ENCODE results near the gene SCGB1A1.
"Not testable (repeated sequence)": the region's sequence is repeated elsewhere in the genome, so short reads cannot be mapped to it uniquely, and the experiment has no call there.

The SCGB1A1 gene

DNA sequence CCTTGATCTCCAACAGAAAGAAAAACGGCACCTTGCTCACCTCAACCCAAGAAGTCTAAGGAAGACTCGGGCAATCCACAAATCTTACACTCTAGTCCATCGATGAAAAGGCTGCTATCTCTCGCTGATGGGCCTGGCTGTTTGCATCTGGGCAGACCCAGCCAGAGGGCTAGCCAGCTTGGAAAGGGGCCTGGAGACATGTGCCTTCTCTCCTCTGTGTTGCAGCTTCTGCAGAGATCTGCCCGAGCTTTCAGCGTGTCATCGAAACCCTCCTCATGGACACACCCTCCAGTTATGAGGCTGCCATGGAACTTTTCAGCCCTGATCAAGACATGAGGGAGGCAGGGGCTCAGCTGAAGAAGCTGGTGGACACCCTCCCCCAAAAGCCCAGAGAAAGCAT is 3.2 kb downstream of the SCGB1A1 start:
- DNase-seq (ENCODE audit: low spot score): no peak

DNA sequence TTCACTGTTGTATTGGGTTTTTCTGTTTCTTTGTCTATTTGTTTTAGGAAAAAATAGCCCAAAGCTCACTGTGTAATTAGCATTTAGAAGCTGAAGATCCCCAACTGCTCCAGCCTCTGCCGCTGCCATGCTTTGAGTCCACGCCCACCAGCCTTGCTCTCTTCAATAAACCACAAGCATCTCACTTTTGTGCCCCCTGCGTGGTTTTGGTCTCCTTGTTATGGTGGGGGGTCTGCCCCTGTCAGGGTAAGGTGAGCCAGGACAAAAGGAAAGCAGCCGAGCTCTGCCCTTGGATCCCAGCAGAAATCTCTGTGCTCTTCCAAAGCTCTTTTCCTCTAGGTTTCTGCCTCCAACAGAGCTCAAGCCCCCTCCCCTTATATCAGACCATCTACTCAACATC is 4.2 kb downstream of the SCGB1A1 start:
- no peak for DNase-seq (ENCODE audit: low spot score)

DNA sequence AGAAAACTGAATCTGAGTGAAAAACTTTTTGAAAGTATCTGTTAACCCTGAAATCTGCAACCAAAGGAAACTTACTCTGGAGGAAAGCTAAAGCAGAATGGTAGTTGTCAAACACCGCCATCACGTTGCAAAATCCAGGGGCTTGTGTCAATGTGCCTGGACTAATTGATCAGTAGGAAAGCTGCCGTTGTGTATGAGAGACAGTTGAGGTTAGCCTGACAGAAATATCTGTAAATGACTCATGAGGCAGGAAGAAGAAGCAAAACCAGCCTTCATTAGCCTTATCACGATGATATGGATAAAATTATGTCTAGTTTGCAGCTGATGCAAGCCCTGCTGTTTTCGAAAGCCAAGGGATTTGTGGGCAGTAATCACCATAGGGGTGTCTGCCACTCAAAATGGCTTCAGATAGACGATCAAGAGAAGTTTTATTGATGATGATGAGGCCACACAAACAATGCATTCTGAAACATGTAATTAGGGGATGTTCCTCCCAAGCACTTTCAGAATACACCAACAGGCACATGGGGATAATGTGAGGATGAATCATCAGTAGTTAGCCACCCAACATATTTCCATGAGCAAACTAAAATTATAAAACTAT is 8.9 kb downstream of the SCGB1A1 start:
- DNase-seq (ENCODE audit: low spot score): no peak

DNA sequence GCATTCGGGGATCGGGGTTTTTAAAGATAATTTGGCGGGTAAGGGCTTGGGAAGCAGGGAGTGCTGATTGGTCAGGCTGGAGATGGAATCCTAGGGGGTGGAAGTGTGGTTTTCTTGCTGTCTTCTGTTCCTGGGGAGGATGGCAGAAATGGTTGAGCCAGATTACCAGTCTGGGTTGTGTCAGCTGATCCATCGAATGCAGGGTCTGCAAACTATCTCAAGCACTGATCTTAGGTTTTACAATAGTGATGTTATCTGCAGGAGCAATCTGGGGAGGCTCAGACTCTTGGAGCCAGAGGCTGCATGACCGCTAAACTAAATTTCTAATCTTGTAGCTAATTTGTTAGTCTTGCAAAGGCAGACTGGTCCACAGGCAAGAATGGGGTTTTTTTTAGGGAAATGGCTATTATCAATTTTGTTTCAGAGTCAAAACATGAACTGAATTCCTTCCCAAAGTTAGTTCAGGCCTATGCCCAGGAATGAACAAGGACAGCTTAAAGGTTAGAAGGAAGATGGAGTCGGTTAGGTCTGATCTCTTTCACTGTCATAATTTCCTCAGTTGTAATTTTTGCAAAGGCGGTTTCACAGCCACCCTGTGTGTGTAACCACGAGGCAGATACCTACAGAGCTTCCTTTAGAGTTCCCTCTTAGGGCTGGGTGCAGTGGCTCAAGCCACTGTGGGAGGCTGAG is 10.2 kb downstream of the SCGB1A1 start:
- DNase-seq (ENCODE audit: low spot score): no peak

DNA sequence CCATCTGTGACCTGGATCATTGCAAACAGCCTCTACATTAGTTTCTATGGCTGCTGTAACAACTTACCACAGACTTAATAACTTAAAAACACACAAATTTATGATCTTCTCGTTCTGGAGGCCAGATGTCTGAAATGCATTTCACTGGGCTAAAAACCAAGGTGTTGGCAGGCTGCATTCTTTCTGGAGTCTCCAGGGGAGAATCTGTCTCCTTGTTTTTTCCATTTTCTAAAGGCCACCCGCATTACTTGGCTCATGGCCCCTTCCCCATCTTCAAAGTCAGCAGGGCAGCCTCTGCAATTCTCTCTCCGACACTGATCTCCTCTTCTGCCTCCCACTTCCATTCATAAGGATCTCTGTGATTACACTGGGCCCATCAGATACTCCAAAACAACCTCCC is 11.6 kb downstream of the SCGB1A1 start:
- DNase-seq (ENCODE audit: low spot score): no peak

DNA sequence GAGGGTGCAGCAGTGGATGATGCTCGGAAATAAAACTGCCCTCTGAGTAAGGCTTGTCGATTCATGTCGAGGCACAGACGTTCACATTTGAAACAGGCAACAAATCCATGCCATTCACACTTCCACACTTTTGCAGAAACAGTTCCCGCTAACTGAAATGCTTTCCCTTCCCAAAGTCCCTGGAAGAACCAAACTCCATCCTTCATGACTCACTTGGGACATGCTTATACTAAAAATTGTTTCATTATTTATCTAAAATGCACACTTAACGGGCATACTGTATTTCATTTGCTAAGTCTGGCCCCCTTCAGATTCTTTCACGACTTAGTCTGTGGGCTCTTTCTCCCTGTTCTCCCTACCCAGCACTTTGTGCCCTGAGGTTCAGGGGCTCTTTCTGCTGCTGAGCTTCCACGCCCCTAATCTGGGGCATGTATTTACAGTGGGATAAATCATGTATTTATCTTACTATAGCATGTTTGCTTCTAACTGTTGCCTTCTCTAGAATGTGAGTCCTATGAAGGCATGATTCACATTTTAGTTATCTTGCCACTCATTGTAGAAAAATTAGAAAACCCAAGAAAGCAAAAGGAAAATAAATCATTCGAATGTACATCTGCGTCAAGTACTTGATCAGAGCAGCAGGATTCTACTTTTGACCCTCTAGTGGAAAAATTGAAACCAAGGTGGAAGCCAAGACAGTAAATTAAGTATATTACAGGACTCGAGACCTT is 12.5 kb downstream of the SCGB1A1 start:
- no peak for DNase-seq (ENCODE audit: low spot score)

DNA sequence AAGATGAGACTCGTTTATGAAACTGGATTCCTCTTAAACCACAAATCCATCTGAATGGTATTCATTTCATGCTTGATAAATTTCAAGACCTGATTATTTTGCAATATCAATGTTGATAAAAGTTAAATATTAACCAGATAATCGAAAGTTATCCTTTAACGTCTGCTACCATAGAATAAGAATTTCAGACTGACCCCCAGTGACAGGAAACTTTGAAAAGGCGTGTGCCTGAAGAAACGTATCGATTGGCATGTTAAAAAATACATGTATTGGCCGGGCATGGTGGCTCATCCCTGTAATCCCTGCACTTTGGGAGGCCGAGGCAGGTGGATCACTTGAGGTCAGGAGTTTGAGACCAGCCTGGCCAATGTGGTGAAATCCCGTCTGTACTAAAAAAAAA is 13.9 kb downstream of the SCGB1A1 start:
- DNase-seq (ENCODE audit: low spot score): no peak

DNA sequence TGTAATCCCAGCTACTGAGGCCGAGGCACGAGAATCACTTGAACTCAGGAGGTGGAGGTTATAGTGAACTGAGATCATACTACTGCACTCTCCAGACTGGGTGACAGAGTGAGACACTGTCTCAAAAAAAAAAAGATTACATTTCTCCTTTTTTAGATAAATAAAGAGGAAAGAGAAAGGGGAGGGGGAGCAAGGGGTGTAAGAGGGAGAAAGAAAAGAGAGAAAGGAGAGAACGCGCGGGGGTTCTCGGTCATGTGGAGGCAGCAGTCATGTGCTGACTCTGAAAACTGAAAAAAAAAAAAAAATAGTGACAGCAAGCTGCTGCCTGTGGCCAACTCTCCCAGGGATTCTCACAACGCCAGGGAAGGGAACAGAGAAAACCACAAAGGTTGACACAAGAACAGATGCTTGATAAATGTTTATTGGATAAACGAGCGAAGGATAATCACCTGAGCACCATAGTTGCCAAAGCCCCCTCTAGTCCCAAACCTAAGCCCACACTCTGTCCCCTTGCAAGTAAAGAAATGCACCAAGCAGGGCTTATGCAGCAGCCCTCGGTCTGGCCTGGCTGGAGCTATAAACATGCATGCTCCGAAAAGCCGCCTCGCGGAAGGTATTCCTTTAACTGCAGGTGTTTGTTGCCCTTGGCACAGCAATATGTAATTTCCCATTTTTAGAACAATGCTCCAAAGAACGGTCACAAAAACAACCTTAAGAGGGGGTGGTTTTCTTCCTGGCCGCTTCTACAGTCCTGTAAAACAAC is 14.5 kb downstream of the SCGB1A1 start:
- DNase-seq (ENCODE audit: low spot score): no peak

DNA sequence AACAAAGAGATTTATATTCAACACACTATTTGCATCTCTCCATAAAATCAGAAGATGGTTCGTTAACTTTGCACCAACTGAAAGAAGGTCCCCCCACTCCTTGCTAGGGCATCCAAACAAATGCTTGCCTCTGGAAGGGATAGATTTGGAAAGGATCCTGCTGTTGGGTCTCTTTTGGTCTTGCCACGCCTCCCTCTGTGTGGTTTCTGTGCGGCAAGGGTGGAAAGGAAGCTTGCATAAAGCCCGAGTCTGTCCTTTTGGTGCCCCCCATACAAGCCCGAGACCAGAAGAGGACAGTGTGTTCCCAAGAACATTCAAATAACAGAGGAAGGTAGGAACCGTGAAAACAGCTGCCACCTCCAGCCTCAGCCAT is 15.1 kb downstream of the SCGB1A1 start:
- DNase-seq (ENCODE audit: low spot score): no peak

DNA sequence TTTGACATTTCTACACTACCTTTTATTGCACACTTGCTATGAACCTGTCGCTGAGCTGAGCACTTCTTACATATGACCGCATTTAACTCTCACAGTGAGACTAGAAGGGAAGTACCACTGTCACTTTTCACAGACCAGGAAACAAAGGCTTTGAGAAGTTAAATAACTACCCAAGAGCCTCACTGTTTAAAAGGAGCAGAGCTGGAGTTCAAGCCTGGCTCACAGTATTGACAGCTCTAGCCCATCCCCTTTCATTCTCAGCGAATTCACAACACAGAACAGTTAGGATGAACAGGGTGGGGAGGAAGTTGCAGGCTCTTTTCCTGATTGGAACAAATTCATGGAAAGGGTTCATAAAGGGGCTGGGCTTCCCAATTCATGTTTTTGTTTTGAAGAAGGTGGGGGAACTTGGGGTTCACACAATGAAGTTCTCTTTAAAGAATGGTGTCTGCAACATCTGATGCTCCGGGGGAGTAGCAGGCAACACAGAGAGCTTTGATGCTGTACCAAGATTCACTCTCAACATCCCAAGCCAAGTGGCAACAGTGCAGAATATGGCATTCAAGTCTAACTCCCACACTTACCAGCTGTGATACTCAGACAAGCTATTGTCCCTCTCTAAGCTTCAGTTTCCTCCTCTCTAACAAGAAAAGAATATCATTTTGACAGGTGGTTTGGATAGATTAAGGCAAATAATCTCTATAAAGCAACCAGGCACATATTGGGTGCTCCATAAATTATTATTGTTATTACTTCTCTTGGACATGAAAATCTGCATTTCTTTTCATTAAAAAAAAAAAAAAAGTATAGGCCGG is 17.2 kb downstream of the SCGB1A1 start:
- no peak for DNase-seq (ENCODE audit: low spot score)

DNA sequence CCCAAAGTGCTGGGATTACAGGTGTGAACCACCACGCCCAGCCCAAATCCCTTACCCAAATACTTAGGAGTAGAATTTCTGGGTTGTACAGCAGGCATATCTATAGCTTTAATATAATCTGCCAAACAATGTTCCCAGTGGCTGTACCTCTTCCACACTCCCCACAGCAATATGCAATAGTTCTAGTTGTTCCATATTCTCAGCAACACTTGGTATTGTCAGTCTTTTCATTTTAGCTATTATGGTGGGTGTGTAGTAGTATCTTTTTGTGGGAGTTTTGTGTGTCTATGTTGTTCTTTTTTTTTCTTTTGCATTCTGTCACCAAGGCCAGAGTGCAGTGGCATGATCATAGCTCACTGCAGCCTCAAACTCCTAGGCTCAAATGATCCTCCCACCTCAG is 18.8 kb downstream of the SCGB1A1 start:
- DNase-seq (ENCODE audit: low spot score): no peak

DNA sequence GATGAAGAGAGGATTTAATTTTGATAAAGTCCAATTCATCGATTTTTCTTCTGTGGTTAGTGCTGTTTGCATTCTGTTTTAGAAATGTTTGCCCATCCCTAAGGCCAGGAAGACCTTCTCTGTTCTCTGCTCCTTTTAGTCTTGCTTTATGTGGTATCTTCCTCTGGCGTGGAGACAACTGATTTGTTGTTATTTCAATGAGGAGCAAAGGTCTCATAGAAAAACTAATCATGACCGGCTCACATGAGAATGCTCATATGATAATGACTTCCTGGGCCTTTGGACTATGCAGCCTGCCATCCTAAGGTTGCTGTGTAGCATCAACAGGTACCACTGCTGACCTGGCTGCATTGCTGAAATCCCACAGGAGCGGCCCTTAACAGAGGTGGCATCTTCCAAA is 19.8 kb downstream of the SCGB1A1 start:
- DNase-seq (ENCODE audit: low spot score): no peak

DNA sequence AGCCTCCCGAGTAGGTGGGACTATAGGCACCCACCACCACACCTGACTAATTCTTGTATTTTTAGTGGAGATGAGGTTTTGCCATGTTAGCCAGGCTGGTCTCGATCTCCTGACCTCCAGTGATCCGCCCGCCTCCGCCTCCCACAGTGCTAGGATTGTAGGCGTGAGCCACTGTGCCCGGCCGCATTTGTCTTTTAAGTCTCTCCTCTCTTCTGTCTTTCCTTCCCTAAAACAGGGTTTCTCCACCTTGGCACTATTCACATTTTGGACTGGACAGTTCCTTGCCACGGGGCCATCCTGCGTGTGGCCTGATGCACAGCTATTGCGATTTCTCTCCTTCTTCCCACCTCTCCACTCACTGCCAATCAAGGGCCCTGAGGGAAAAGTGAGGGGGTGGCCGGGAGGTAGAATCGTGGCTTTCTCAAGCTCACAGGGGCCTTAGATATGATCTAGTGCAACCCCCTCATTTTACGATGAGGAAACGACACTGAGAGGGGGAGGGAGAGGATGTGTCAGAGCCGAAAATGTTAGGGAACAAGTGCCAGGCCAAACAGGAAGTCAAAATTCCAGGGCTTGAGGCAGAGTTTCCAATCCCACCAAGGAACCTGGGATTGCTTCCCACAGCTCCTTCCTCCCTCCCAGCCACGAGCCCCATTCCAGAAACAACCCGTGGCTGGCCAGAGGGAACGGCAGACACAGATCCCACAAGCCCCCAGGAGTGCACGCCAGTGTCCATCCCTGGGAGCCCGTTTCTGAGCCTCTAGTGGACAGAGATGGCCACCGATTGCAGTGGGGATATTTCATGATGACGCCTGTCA is 21.2 kb downstream of the SCGB1A1 start:
- no peak for DNase-seq (ENCODE audit: low spot score)

DNA sequence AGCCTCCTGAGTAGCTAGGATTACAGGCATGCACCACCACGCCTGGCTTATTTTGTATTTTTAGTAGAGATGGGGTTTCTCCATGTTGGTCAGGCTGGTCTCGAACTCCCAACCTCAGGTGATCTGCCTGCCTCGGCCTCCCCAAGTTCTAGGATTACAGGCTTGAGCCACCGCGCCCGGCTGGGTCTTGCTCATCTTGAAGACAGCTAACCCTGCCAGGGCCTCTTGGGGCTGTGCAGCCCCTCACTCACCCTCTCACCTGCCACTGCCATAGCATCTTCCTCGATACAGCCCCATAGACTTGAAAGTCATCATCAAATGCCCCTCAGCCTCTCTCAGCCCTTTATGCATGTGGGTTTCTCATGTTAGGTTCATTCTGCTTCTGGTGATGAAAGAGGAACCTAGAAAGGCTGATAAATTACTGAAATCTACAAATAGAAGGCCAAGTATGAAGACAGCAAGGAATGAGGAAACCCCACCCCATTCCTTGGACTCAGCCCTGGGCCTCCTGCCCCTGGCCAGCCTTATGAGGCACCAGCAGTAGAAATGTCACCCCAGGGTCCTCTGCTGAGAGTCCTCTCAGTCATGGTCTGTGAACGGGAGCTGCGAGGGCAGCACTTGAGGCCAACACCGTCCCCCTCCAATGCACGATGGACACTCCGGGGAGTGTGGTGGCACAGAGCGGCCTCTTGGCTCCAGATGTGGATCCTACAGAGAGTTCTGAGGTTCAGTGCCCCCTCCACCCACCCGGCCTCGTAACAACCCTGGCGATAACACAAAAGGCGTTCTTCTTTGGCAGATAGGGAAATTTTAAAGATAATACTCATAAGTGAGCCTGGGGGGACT is 24.8 kb downstream of the SCGB1A1 start:
- DNase-seq (ENCODE audit: low spot score): no peak

DNA sequence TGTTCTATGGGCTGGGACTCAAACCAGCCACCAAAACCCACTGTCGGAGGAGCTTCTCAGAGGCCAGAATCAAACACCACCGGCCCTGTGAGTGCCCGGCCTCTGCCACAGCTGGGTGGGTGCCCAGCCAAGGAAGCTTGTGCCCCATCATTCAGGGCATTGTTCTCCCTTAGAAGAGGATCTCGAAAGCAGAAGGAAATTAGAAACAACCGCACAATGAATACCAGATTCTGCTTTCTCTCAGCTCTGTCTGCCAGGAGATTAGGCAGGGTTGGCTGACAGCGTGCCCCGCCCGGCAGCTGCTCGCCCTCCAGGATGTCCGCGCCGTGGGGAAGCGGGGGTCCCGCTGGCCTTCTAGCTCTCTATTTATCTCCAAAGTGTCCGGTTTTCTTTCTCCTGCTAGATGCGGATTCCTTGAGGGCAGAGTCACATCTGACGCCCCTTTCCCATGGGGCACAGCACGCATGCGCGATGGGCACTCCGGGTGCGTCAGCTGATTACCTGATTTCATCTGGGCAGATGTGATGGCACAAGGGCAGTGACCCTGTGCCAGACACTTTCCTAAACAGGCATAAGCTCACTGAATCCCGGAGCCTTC is 25.5 kb downstream of the SCGB1A1 start:
- DNase-seq (ENCODE audit: low spot score): no peak

DNA sequence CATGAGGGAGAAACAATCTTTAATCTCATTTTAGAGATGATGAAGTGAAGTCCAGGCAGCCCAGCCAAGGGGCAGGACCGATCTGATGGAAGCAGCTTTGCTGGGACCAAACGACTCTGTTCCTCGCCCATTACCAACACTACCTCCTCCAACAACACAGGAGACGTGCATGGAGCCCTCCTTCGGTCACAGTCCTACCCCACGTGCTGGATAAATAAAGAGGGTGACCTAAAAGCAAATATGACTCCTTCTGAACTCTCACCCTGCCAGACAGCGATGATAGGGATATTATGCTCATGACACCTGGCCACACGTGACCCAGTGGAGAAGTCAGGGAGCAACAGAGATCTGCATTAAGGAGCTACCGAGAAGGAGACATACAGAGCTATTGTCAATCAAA is 26.0 kb downstream of the SCGB1A1 start:
- DNase-seq (ENCODE audit: low spot score): no peak

DNA sequence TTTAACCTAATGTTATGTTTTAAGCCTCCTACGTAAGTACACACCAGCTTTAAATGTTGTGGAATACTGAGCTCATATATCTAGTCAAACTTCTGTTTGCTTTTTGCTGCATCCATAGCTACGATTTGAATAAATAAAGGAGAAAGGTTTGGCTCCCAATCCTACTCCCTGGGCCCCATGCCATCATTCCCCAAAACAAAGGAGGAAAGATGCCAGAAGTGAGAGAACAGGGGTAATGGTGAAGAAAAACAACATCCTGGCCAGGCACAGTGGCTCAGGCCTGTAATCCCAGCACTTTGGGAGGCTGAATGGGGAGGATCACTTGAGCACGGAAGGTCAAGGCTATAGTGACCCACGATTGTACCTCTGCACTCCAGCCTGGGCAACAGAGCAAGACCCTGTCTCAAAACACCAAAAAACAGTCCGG is 26.5 kb downstream of the SCGB1A1 start:
- no peak for DNase-seq (ENCODE audit: low spot score)

DNA sequence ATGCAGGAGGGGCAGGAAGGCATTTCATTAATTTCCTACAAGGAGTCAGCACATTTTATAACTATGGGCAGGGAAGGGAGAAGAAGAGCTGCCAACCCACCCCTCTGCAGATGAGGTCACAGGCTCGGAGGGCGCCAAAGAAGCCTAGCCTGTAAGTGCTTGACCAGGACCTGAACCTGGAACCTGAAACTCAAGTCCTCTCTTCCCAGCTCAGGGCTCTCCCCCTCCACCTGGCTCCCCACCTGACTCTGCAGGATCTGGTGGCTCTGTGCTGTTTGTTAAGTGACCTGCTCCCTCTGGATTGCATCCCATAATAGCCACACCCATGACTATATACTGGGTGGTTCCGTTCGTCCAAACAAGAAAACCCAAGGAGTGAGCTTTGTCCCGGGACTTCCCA is 27.3 kb downstream of the SCGB1A1 start:
- DNase-seq (ENCODE audit: low spot score): no peak

DNA sequence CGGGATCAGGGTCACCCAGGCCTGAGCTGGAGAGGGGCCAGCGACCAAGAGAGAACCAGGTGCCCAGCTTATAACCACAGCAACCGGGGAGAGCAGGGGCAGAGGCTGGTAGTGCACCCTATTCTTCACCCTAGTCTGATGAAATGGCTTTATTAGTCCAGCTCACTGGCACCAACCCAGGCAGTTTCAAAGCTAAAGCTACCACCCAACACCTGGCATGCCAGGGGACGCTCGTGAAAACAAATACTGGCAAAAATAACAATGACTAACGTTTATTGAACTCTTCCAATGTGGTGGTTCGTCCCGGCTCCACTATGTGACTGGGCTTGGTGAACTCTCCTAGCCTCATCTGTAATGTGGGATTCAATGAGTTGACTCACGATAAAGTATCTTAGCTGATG is 30.6 kb downstream of the SCGB1A1 start:
- no peak for DNase-seq (ENCODE audit: low spot score)

DNA sequence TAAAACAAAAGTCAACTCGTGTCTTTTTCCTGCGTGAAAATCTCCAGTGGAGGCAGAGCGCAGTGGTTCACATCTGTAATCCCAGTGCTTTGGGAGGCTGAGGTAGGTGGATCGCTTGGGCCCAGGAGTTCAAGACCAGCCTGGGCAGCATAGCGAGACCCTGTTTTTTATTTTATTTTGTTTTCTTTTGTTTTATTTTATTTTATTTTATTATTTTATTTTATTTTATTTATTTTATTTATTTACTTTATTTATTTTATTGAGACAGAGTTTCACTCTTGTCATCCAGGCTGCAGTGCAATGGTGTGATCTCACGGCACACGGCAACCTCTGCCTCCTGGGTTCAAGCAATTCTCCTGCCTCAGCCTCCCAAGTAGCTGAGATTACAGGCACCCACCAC is 31.1 kb downstream of the SCGB1A1 start:
- DNase-seq (ENCODE audit: low spot score): not testable (repeated sequence)
